ENCODE measurements around the gene ERMAP.
"Not testable (repeated sequence)": the region's sequence is repeated elsewhere in the genome, so short reads cannot be mapped to it uniquely, and the experiment has no call there.

ERMAP gene

GRCh38 chr1:42807056-42807668 is 9.8 kb upstream of the ERMAP start:
- no peak for DNase-seq (ENCODE audit: low read depth in 2 of 2)

GRCh38 chr1:42814815-42815214 is 2.1 kb upstream of the ERMAP start:
- not testable (repeated sequence) for DNase-seq (ENCODE audit: low read depth in 2 of 2)

- no peak for DNase-seq (ENCODE audit: low read depth in 2 of 2)
Measured at GRCh38 chr1:42815941-42816584, 859 bp upstream of the ERMAP start.

GRCh38 chr1:42817440-42817767 is 482 bp downstream of the ERMAP start:
- DNase-seq (ENCODE audit: low read depth in 2 of 2) = no peak

- DNase-seq (ENCODE audit: low read depth in 2 of 2) = no peak
Measured at GRCh38 chr1:42817976-42818375, 1.1 kb downstream of the ERMAP start.

- DNase-seq (ENCODE audit: low read depth in 2 of 2) = no peak
Measured at GRCh38 chr1:42820813-42821212, 3.9 kb downstream of the ERMAP start.

- no peak for DNase-seq (ENCODE audit: low read depth in 2 of 2)
Measured at GRCh38 chr1:42821690-42822089, 4.8 kb downstream of the ERMAP start.

GRCh38 chr1:42822800-42823392 is 6.0 kb downstream of the ERMAP start:
- no peak for DNase-seq (ENCODE audit: low read depth in 2 of 2)

- no peak for DNase-seq (ENCODE audit: low read depth in 2 of 2)
Measured at GRCh38 chr1:42824481-42825035, 7.6 kb downstream of the ERMAP start.

GRCh38 chr1:42825036-42825851 is 8.3 kb downstream of the ERMAP start:
- DNase-seq (ENCODE audit: low read depth in 2 of 2) = no peak

GRCh38 chr1:42830631-42831030 is 13.7 kb downstream of the ERMAP start:
- DNase-seq (ENCODE audit: low read depth in 2 of 2) = no peak

- DNase-seq (ENCODE audit: low read depth in 2 of 2) = no peak
Measured at GRCh38 chr1:42831273-42831672, 14.4 kb downstream of the ERMAP start.

- no peak for DNase-seq (ENCODE audit: low read depth in 2 of 2)
Measured at GRCh38 chr1:42832641-42833240, 15.8 kb downstream of the ERMAP start.

- DNase-seq (ENCODE audit: low read depth in 2 of 2) = no peak
Measured at GRCh38 chr1:42833981-42834380, 17.1 kb downstream of the ERMAP start.

GRCh38 chr1:42834803-42835202 is 17.9 kb downstream of the ERMAP start:
- DNase-seq (ENCODE audit: low read depth in 2 of 2) = no peak

GRCh38 chr1:42835422-42835821 is 18.5 kb downstream of the ERMAP start:
- DNase-seq (ENCODE audit: low read depth in 2 of 2) = no peak

GRCh38 chr1:42837709-42838108 is 20.8 kb downstream of the ERMAP start:
- DNase-seq (ENCODE audit: low read depth in 2 of 2) = no peak

- DNase-seq (ENCODE audit: low read depth in 2 of 2) = no peak
Measured at GRCh38 chr1:42838482-42839190, 21.7 kb downstream of the ERMAP start.

- DNase-seq (ENCODE audit: low read depth in 2 of 2) = no peak
Measured at GRCh38 chr1:42841010-42841409, 24.1 kb downstream of the ERMAP start.

- DNase-seq (ENCODE audit: low read depth in 2 of 2) = no peak
Measured at GRCh38 chr1:42841440-42842147, 24.7 kb downstream of the ERMAP start.
